ENCODE data around the gene TAAR2.
"Not testable (repeated sequence)": the region's sequence is repeated elsewhere in the genome, so short reads cannot be mapped to it uniquely, and the experiment has no call there.

DNA sequence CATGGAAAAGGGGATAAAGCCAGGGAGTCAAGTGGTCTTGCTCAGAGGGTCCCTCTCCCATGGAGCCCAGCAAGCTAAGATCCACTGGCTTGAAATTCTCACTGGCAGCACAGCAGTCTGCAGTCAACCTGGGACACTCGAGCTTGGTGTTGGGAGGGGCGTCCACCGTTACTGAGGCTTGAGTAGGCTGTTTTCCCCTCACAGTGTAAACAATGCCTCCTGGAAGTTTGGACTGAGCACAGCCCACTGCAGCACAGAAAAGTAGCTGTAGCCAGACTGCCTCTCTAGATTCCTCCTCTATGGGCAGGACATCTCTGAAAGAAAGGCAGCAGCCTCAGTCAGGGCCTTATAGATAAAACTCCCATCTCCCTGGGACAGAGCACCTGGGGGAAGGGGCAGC lies 11.2 kb upstream of the TAAR2 start:
- TF ChIP-seq CTCF (IDR thresholded peaks at IDR 0.05 in 4 of 5, conservative IDR thresholded peaks at IDR 0.05 in 1 of 5); POLR2A (IDR thresholded peaks at IDR 0.05): not testable (repeated sequence)

All from gastrocnemius medialis (tissue), 4 donors.